GM19099 (cell line): ENCODE data around the gene KLHDC9.

ENCODE experiments used
- POLR2A ChIP-seq: IDR thresholded peaks from 3 replicates; pipeline ENCODE4 v1.6.1; 2011; ENCODE audit warnings: low read depth; ENCODE audit not compliant: insufficient read length; ENCODE audit errors: extremely low read depth

The KLHDC9 gene

DNA sequence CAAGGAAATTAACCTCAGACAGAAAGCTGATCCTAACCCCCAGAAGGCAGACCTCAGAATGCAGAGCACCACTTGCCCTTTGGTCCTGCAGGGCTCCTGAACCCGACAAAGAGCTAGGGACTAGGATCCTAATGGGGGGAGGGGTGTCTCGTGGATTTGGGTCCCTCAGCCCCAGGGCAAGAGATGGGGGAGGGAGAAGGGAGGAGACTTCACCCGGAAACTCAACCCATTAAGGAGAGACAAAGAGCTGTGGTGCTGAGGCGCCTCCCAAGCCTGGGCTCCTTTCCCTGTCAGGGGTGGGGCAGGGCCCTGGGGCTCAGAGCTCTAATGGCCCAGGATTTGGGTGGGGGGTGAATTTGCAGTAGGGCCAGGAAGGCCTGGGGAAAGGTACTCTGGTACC lies 11.7 kb upstream of the KLHDC9 start:
- TF ChIP-seq POLR2A, result no peak

DNA sequence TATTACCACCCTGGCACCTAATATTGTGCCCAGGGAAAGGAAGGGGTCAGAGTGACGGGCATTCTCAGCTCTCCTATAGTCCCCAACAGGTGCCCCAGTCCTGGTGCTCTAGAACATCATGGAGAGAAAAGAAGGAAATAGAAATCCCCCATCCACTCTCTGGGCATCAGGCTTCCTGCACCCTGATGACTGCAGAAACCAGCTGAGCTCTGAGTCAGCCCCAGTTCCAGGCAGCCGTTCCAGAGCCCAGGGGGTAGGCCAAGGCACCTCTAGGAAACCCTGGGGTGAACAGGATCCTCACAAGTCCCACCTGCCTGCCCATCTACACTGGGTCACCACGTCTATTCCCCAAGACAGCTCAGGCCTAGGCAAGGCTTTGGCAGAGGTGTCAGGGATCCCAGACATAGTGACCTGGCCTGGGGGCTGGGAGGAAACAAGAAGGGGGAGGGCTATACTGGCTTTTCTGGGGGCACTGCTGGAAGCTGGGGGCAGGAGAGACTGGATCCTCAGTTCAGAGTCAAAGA lies 9.5 kb upstream of the KLHDC9 start:
- no peak for TF ChIP-seq POLR2A

DNA sequence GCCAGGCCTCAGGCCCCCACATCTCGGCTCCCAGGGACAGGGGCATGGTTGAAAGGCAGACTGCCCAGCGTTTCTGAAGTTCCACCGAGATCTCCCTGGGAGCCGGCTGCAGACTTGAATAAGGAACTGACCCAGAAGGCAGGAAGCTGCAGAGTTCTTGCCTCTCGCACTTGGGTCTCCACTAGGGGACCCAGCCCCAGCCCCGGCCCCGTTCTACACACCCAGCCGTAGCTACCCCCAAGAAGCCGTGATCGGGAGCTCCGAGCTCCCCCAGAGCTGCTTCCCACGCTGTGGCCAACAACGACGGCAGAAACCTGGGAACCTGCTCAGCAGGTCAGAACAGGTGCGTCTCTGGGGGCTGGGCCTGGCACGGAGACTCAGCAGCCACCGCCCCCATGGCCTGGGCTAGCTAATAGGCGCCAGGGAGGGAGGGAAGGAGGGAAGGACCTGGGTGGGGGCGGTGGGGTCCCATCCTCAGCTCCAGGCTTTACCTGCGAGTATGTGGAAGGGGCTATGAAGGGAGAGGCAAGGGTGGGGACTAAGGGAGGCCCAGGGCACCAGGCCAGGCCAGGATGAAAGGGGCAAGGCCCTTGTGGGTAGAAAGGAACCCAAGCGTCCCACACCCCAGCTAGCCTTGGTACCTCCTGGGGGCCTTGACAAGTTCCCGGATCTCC lies 8.8 kb upstream of the KLHDC9 start, which contains the start of gene NECTIN4:
Gene NECTIN4, minus strand, starts transcription at position 308 of the 674 bp plus-strand sequence. Its CDS starts 262 bp downstream, at position 46.
- TF ChIP-seq POLR2A, result no peak

GRCh38 chr1:161089938-161090337 lies 8.2 kb upstream of the KLHDC9 start:
- no peak for TF ChIP-seq POLR2A

- TF ChIP-seq POLR2A, result no peak
Observed at GRCh38 chr1:161090617-161091016, 7.5 kb upstream of the KLHDC9 start.

DNA sequence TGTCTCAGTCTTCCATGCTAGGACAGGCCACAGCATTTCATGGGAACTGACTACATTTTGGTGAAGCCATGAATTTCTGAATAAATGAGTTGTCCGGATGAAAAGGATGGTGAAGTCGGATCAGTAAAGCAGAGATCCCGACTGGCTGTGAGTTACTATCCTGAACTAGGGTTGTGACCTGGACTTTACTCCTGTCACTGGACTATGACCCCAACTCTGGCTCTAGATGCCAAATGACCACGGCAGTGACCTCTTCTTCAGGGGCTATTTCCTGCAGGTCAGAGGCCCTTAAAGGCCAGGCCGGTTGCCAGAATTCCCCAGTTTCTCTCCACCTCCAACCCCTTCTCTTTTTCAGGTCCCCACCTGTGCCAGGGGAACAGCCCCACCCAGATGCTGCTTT lies 7.1 kb upstream of the KLHDC9 start:
- TF ChIP-seq POLR2A, result no peak

DNA sequence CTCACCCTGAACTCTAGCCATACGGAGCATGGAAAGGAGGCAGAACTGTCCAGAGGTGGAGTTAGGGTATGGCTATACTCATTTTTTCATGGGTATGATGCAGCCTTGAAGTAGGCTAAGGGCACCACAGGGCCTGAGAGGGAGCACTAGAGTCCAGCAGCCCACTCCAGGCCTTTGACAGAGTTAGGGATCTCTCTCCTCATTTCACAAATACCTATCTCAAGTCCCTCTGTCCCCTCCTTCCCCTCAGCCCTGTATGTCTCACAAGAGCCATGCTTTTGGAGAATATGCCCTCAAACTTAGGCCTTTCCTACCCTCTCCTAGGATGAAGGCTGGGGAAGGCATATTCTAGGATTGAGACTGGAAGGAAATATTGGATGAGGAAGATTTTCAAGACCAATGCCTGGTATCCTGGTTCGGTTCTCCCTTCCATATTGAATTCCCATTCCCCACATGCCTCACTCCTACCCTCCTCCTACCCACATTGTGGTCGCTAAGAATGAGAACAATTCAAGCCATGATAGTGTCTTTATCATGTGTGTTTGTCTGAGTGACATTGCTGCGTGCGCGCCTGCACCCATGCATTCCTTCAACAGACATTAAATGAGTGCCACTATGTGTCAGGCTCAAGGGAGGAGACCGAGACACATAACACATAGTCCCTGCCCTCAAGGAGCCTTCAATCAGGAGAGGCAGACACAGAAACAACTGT lies 6.2 kb upstream of the KLHDC9 start:
- TF ChIP-seq POLR2A, result no peak

DNA sequence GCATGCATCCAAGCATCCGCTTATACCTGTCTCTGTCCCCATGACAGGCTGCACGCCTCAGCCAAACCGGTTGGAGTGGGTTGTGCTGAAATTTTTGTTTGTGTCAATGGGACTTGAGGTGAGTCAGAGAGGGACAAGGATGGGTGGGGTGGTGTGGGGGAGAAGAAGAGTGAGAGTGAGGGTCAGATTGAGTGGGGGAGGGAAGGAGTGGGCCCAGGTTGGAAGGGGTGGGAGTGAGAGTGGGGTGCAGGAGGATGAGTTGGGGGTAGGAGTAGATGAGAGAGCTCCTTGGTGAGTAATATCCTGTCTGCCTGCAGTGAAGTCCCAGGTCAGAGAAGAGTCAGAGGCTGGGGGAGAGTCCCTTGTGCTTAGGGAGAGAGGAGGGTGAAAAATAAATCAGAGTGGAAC lies 5.5 kb upstream of the KLHDC9 start:
- no peak for TF ChIP-seq POLR2A

DNA sequence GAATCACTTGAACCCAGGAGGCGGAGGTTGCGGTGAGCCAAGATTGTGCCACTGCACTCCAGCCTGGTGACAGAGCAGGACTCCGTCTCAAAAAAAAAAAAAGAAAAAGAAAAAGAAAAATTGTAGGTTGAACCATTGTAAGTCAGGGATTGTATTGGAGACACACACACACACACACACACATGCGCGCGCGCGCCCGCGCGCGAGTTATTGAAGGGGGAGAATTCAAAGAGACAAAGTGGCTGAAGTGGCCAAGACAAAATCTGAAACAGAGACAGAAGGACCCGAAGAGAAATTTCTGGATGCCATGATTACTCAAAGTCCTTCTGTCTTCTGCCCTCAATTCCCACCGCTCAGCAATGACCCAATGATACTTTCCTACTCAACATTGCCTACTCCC lies 3.7 kb upstream of the KLHDC9 start:
- no peak for TF ChIP-seq POLR2A

DNA sequence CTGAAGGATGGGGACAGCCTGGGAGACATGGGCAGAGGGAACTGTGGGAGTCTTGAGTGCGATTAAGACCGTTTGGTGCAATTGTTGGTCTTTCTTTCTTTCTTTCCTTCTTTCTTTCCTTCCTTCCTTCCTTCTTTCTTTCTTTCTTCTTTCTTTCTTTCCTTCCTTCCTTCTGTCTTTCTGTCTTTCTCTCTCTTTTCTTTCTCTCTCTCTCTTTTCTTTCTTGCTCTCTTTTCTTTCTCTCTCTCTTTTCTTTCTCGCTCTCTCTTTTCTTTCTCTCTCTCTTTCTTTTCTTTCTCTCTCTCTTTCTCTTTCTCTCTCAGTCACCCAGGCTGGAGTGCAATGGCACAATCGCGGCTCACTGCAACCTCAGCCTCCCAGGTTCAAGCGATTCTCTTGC lies 2.9 kb upstream of the KLHDC9 start:
- no peak for TF ChIP-seq POLR2A

DNA sequence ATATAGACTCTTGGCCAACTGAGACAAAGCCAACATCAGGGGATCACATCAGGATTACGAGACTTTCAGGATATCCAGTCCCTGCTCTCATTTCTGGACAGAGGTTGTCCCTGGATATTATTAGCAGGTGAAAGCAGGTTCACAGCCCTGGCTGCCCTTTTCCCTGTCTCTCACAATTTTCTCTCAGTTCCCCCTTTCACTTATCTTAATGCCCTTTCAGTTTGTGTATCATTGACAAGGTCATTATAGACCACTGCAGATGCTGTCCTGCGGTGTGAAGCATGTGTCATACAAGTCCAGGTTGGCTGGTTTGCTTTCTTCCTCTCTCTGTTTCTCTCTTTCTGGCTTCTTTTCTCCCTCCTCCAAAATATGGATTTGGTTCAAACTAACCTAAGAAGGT lies 2.1 kb upstream of the KLHDC9 start:
- no peak for TF ChIP-seq POLR2A

GRCh38 chr1:161096530-161096929 lies 1.6 kb upstream of the KLHDC9 start:
- no peak for TF ChIP-seq POLR2A

DNA sequence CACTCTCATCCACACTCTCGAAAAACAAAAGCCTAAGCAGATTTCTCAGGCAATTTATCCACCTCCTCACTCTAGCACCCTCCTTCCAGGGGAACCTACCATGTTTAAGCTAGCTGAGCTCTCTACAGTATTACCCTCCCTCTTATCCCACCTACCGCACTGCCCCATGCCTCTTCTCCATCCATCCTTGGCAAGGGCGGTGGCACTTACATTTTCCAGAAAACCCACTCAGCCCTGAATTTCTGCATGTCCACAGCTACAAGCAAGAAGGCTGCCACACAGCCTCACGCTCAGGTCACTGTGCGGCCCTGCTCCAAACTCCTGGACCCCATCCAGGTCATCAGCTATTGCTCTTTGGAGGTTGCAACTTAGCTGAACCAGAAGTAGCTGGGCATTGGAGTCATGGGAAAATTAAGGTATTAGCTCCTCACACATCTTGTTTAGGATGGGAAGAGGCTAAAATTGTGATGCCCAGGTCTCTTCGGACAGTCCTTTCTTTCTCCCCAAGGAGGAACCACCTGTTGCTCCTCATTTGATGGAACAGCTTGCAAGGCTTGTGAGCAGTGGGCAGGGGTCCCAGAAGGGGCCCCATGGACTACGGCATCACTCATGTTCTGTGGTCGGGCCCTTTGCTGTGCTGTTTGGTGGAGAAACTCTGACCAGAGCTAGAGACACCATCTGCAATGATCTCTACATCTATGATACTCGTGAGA lies 1.1 kb downstream of the KLHDC9 start:
- no peak for TF ChIP-seq POLR2A

- TF ChIP-seq POLR2A, result no peak
Observed at GRCh38 chr1:161100556-161100955, 2.4 kb downstream of the KLHDC9 start.

GRCh38 chr1:161106431-161106830 lies 8.3 kb downstream of the KLHDC9 start:
- TF ChIP-seq POLR2A, result no peak

GRCh38 chr1:161111117-161111516 lies 13.0 kb downstream of the KLHDC9 start:
- no peak for TF ChIP-seq POLR2A
